Right ventricle myocardium superior (tissue), 1 donor: ENCODE data around the gene CIC. TPM values are rescaled to one million over a fixed set of nuclear protein-coding genes. Genes with fewer than 3 reads are reported as not detected.

Source experiments
- ATAC-seq: fragments of 200-7000 bp; cut with Tn5 transposase; one replicate; pipeline ENCODE4 v1.9.1; 2020; ENCODE audit warnings: mild to moderate bottlenecking; ENCODE audit not compliant: poor library complexity
- DNase-seq: peaks from one replicate; pipeline ENCODE4 v3.0.0-alpha.2; 2020
- intact Hi-C: fragments of 100-400 bp; cut with DNase I; formaldehyde crosslinking; loops from one replicate; pipeline ENCODE4 v1.11.2; 2022
- total RNA-seq: library from RNA; stranded (reverse); fragmentation: NEBNext Ultra II Directional; extraction: Animal tissue kit (Norgen Biotek cat#: 25700); gene quantifications from one replicate; pipeline ENCODE4 v1.2.1, GENCODE V29; 2021
- donor health status: DM: no; HTN: yes; CAD: no; lungs with severe emphysema.

The CIC gene
- total RNA-seq, 1 donor from 2014 or later = 33.6 TPM

- ATAC-seq (no peak), DNase-seq (no peak)
- intact Hi-C loops = no loop called here
These were observed 2.9 kb downstream of the CIC start for GRCh38 chr19:42271861-42272534.

- no peak for ATAC-seq
- DNase-seq = no peak
- intact Hi-C loops = no loop called here
These were observed 3.5 kb downstream of the CIC start for GRCh38 chr19:42272535-42272897.

GRCh38 chr19:42272989-42273406 lies 3.9 kb downstream of the CIC start:
- ATAC-seq (no peak), DNase-seq (no peak)
- intact Hi-C loops = no loop called here

GRCh38 chr19:42273407-42274064 lies 4.5 kb downstream of the CIC start:
- ATAC-seq (no peak), DNase-seq (no peak)
- intact Hi-C loops = no loop called here

GRCh38 chr19:42274065-42274682 lies 5.1 kb downstream of the CIC start:
- no peak for DNase-seq
- intact Hi-C loops = no loop called here

DNA sequence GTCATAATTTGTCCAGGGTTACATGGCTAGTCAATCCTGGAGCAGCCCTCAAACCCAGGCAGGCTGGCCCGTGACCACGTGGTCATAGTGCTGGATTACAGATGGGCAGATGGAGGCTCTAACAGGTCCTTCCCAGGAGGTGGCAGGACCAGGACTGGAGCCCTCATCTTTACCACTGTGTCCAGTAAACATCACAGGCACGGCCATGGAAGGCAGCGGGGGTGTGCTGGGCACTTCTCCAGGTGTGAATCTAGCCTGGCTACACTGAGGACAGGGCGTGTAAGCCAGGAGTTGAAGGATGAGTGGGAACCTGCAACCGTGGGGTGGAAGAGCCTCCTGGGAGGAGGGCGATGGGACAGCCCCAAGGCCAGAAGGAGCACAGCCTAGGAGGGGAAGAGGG lies 6.1 kb downstream of the CIC start:
- ATAC-seq = no peak
- no peak for DNase-seq
- intact Hi-C loops = no loop called here

More at GRCh38 chr19:42274065-42274682, 5.1 kb downstream of the CIC start:
- ATAC-seq = no peak

- DNase-seq = no peak
- intact Hi-C loops = no loop called here
- no peak for ATAC-seq
These were observed 6.5 kb downstream of the CIC start for GRCh38 chr19:42275517-42275916.

- no peak for ATAC-seq
- no peak for DNase-seq
- intact Hi-C loops = no loop called here
These were observed 7.2 kb downstream of the CIC start for GRCh38 chr19:42276284-42276683.

- intact Hi-C loops = no loop called here
These were observed 7.8 kb downstream of the CIC start for GRCh38 chr19:42276821-42277220.

GRCh38 chr19:42277821-42278451 lies 8.9 kb downstream of the CIC start:
- ATAC-seq (no peak), DNase-seq (peak; percentile 52)
- intact Hi-C loops = no loop called here

More at GRCh38 chr19:42276821-42277220, 7.8 kb downstream of the CIC start:
- no peak for ATAC-seq
- DNase-seq = no peak

DNA sequence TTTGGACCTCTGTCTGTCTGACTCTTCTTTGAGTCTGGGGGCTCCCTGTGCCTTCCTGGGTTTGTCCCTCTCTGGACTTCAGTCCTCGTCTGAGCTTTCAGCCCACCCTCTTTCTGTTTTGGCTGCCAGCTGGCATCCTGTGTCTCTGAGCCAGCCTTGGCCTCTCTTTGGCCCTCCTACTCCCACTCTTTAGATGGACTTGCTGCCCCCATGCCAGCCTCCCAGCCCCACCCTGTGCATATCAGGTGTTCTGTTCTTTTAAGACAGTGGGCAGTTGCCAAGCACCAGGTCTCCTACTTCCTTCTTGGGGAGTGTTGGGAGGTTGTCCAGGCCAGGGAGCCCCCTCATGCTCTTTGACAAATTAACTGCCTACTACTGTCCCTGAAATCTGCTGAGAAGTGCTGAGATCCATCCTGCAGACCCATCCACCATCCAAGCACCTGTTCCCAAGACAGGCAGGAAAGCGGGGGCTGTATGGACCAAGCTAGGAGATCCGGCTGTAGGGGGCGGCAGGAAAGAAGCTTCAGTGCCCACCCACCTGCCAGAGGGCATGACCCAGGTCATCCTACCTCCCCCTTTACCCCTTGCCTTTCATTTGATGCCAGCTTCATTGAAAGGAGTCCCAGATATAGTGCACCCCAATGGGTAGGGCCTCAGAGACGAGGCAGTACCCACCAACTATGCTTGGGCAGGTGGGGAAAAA lies 9.6 kb downstream of the CIC start:
- intact Hi-C loops = no loop called here
- ATAC-seq (no peak), DNase-seq (no peak)

GRCh38 chr19:42279155-42279901 lies 10.3 kb downstream of the CIC start:
- intact Hi-C loops = no loop called here
- no peak for ATAC-seq
- DNase-seq = no peak

- peak; percentile 95 for DNase-seq
- intact Hi-C loops = loop anchor here (2.0 kb wide), 1 partner anchor 33 kb away; no protein-coding TSS in a partner anchor
- peak; percentile 73 for ATAC-seq
These were observed 11.1 kb downstream of the CIC start for GRCh38 chr19:42279902-42280814.

DNA sequence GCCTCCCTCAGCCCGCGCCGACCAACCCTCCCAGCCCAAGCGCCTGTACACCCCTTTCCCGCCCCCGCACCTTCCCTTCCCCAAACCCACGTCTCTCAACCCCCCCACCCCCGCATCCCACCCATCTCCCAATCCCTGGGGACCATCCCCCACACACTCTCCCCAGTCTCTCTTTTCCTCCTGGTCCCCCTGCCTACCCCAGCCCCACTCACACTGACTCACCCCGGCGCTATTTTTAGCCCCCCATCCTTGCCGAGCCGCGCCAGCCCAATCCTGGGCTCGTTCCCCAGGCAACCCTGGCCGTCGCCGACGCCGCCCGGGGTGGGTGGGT lies 11.7 kb downstream of the CIC start:
- DNase-seq (peak; percentile 63), ATAC-seq (peak; percentile 24)
- intact Hi-C loops = loop anchor here (2.0 kb wide), 1 partner anchor 34 kb away; no protein-coding TSS in a partner anchor

- intact Hi-C loops = loop anchor here (2.0 kb wide), 1 partner anchor 34 kb away; no protein-coding TSS in a partner anchor
- peak; percentile 80 for DNase-seq
- ATAC-seq = no peak
These were observed 12.2 kb downstream of the CIC start for GRCh38 chr19:42281146-42281826.

DNA sequence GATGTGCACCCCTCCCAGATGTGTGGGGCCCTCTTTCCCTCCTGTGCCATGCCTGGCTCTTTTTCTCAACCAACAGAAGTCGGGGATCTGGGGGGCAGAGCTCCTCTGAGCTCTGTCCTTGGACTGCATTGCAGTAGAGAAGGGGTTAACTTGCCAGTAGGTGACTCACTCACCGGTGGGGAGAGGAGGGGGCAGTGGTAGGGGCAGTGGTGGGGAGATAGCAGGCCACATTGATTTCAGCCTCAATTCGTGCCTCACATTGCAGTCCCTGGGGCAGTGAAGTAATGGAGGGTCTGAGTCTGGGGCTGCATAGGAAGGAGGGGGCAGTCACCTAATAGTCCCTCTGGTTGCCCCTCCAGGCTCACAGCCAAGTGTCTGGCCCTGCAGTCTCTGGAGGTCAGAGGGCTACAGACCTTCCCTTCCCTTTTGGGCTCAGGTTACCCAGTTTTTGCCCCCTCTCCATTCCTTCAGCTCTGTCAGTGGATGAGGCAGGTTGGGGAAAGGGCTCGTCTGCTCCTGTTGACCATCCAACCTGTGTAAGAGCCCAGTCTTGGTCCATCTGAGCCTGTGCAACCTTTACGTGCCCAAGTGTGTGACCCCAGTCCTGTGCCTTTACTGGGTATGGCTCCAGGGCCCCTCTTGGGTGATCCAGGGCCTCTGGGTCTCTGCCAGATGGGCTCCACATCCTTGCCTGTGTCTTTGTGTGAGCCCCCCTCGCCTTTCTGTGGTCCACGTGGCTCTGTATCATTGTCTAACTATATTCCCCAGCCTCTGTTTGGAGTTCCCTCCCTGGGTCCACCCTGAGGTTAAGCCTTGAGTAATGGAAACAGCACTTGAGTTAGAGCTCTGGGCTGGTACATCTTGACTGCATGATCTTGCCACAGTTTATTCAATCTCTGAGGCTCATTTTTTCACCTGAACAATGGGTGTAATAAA lies 13.0 kb downstream of the CIC start:
- intact Hi-C loops = loop anchor here (2.0 kb wide), 1 partner anchor 35 kb away; no protein-coding TSS in a partner anchor
- no peak for DNase-seq
- ATAC-seq = no peak
